Measurements from ENCODE around the gene TBC1D3I.
"Not testable (repeated sequence)": the region's sequence is repeated elsewhere in the genome, so short reads cannot be mapped to it uniquely, and the experiment has no call there.

DNA sequence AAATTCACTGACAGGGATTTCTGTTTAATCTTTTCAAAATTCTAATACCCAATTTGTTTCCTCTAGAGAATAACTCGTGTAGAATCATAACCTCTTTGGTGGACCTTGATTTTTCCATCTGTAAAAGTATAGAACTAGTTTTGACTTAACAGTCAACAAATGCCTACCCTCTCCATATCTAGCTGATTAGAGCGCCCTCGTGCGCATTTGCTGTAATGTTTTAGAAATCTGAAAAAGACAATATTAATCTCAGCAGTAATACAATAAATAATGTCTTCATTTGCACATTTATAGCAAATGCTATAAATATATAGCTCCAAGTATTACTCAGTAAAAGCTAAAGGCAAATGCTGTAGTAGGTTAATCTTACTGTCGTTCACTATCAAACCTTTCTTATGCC lies 34.7 kb downstream of the TBC1D3I start:
- TF ChIP-seq, protein P1, sequence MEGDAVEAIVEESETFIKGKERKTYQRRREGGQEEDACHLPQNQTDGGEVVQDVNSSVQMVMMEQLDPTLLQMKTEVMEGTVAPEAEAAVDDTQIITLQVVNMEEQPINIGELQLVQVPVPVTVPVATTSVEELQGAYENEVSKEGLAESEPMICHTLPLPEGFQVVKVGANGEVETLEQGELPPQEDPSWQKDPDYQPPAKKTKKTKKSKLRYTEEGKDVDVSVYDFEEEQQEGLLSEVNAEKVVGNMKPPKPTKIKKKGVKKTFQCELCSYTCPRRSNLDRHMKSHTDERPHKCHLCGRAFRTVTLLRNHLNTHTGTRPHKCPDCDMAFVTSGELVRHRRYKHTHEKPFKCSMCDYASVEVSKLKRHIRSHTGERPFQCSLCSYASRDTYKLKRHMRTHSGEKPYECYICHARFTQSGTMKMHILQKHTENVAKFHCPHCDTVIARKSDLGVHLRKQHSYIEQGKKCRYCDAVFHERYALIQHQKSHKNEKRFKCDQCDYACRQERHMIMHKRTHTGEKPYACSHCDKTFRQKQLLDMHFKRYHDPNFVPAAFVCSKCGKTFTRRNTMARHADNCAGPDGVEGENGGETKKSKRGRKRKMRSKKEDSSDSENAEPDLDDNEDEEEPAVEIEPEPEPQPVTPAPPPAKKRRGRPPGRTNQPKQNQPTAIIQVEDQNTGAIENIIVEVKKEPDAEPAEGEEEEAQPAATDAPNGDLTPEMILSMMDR (tag by site-specific recombination; IDR thresholded peaks at IDR 0.05), result not testable (repeated sequence)
- not testable (repeated sequence) for TF ChIP-seq ZNF426 (tag by site-specific recombination; IDR thresholded peaks at IDR 0.05); ZNF311 (tag by site-specific recombination; IDR thresholded peaks at IDR 0.05; ENCODE audit: borderline replicate concordance); ZBTB7A (tag by site-specific recombination; IDR thresholded peaks at IDR 0.05; ENCODE audit: low read depth); ZNF585B (tag by site-specific recombination; IDR thresholded peaks at IDR 0.05); ZNF510 (tag by site-specific recombination; IDR thresholded peaks at IDR 0.05; ENCODE audit: insufficient replicate concordance); ZNF274 (IDR thresholded peaks at IDR 0.05; ENCODE audit: low read length); ZNF274 (tag by site-specific recombination; IDR thresholded peaks at IDR 0.05; ENCODE audit: borderline replicate concordance)
- TF ChIP-seq, protein P2, sequence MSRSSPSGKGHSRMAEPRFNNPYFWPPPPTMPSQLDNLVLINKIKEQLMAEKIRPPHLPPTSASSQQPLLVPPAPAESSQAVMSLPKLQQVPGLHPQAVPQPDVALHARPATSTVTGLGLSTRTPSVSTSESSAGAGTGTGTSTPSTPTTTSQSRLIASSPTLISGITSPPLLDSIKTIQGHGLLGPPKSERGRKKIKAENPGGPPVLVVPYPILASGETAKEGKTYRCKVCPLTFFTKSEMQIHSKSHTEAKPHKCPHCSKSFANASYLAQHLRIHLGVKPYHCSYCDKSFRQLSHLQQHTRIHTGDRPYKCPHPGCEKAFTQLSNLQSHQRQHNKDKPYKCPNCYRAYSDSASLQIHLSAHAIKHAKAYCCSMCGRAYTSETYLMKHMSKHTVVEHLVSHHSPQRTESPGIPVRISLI (tag by site-specific recombination; IDR thresholded peaks at IDR 0.05), result not testable (repeated sequence)
- TF ChIP-seq, protein P3, sequence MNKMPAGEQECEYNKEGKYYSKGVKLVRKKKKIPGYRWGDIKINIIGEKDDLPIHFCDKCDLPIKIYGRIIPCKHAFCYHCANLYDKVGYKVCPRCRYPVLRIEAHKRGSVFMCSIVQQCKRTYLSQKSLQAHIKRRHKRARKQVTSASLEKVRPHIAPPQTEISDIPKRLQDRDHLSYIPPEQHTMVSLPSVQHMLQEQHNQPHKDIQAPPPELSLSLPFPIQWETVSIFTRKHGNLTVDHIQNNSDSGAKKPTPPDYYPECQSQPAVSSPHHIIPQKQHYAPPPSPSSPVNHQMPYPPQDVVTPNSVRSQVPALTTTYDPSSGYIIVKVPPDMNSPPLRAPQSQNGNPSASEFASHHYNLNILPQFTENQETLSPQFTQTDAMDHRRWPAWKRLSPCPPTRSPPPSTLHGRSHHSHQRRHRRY (tag by site-specific recombination; IDR thresholded peaks at IDR 0.05), result not testable (repeated sequence)
- TF ChIP-seq, protein P4, sequence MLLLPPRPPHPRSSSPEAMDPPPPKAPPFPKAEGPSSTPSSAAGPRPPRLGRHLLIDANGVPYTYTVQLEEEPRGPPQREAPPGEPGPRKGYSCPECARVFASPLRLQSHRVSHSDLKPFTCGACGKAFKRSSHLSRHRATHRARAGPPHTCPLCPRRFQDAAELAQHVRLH (tag by site-specific recombination; IDR thresholded peaks at IDR 0.05), result not testable (repeated sequence)
